Fibroblast of pulmonary artery (primary cell): Measurements from ENCODE around the gene TMEM190.

Experiments used
- DNase-seq: peaks from one replicate; pipeline ENCODE4 v3.0.0-alpha.2; 2010; ENCODE audit warnings: low read depth
- H3K4me3 ChIP-seq: replicated peaks from 2 replicates; pipeline ENCODE4 v1.5.1; 2011; ENCODE audit warnings: low read depth, mild to moderate bottlenecking, control low read depth, low read length, moderate library complexity
- TF ChIP-seq, protein P1 (sequence below): IDR thresholded peaks from 2 replicates; pipeline ENCODE4 v1.5.1; 2011; ENCODE audit warnings: mild to moderate bottlenecking, control low read depth, low read length, inconsistent platforms; ENCODE audit errors: missing control alignments

Gene TMEM190

DNA sequence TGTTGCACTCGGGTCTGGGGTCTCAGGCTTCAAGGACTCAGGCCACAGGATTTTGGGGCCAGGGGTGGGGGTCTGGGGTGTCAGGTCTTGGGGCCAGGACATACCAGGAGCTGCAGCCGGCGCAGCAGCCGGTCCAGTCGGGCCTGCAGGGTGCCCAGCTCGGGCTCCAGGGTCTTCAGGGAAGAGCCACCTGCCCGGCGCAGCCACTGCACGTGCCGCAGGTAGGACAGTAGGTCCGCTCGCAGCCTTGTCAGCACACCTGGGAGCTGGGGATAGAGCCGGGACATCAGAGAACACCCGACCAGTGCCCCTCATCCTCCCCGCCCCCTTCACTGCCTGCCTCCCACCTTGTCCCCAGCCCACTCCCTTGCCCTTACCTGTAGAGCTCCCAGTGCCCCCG lies 8.5 kb upstream of the TMEM190 start:
- no peak for DNase-seq
- TF ChIP-seq, protein P1, sequence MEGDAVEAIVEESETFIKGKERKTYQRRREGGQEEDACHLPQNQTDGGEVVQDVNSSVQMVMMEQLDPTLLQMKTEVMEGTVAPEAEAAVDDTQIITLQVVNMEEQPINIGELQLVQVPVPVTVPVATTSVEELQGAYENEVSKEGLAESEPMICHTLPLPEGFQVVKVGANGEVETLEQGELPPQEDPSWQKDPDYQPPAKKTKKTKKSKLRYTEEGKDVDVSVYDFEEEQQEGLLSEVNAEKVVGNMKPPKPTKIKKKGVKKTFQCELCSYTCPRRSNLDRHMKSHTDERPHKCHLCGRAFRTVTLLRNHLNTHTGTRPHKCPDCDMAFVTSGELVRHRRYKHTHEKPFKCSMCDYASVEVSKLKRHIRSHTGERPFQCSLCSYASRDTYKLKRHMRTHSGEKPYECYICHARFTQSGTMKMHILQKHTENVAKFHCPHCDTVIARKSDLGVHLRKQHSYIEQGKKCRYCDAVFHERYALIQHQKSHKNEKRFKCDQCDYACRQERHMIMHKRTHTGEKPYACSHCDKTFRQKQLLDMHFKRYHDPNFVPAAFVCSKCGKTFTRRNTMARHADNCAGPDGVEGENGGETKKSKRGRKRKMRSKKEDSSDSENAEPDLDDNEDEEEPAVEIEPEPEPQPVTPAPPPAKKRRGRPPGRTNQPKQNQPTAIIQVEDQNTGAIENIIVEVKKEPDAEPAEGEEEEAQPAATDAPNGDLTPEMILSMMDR = no peak
- H3K4me3 ChIP-seq = no peak overlapping the region

DNA sequence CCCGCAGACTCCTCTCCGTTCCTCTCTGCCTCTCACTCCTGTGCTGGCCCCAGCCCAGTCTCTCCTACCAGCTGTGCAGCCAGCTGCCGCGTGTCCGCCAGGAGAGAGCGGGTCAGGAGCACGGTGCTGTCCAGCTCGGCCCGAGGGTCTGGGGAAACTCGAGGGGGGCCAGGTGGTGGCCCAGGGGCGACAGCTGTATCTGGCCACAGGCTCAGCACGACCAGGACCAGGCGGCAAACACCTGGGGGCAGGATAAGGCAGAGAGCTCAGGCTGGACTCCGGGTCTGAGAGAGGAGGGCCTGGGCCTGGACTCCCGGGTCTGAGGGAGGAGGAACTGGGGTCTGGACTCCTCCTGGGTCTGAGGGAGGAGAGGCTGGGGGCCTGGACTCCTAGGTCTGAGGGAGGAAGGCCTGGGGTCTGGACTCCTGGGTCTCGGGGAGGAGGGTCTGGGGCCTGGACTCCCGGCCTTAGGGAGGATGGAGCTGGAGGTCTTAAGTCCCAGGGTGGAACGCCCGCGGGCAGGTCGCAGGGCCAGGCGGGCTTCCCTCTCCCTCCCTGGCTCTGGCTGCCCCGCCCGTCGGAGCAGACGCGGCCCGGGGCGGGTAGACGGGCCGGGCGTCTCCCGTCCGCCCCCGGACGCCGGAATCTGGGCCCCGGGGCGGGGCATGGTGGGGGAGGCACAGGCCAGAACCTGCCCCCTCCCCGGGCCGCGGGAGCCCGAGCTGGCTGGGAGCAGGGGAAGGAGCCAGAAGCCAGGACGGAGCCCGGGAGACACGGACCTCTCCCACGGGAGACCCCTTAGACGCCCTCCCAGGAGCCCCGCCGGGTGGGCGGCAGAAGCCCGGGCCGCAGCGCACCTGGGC lies 7.7 kb upstream of the TMEM190 start:
- peak overlapping the region; percentile 43 for H3K4me3 ChIP-seq
- TF ChIP-seq, protein P1 = no peak
- peak; percentile 41 for DNase-seq

DNA sequence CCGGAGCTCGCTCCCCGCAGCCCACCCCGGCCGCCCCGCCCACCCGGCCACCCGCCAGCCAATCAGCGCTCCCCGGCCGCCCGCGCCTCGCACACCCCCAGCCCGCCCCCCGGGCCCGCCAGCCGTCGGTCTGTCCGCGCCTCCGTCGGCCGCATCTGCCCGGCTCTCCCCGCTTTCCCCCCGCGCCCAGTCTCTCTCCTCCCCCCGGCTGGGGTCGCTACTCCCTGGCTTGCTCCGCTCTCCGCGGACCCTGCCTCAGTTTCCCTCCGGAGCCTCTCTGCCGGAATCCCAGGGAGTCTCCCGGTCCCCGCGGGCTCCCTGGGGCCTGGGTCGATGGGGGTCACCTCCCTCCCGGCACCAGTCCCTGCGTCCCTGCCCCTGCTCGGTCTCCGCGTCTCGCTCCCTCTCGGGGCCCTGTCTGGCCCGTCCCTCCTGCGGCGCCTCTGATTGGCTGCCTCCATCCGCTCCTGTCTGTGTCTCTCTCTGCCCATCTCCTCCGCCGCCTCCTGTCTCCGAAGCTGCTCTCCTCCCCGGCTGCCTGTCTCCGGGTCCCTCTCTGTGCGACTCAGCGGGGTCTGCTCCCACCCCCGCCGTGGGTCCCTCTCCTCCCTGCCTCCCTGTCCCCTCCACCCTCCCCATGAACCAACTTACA lies 6.8 kb upstream of the TMEM190 start:
- TF ChIP-seq, protein P1 = no peak
- DNase-seq = peak; percentile 60

DNA sequence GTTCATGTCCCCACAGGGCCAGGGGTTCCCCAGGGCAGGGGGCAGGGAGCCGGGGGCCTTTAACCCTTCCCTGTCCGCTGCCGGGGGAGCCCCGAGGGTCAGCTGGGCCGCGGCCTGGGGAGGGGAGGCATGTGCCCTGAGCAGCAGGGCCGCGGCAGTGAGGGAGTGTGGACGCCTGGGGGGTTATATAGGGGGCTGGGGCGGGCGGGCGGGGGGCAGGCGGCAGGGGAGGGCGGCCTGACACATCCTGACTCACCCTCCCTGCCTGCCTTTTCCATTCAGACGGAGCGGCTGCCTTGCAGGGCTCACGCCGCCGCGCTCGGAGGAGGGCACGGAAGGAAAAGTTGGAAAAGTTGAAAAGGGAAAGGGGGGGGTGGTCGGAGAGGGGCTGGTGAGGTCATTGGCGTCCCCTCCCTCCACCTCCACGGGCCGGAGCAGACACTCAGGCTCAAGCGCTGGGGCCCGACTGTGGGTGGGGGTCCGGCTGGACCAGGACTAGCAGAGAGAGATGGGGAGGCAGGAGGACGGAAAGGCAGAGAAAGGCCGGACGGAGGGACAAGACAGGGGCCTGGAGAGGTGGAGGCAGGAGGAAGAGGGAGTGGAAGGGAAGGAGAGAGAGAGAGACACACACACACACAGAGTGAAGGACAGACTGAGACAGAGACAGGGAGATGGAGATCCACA lies 6.2 kb upstream of the TMEM190 start, which contains the start of gene IL11:
TSS of gene IL11 (minus strand) at position 159 of the 684 bp plus-strand sequence. CDS start at position 6, 153 bp downstream.
- peak within 1 kb of the TSS; percentile 59 for H3K4me3 ChIP-seq
- DNase-seq = no peak
- TF ChIP-seq, protein P1 = no peak

More for the DNA sequence above, 6.8 kb upstream of the TMEM190 start:
- peak overlapping the region; percentile 59 for H3K4me3 ChIP-seq

DNA sequence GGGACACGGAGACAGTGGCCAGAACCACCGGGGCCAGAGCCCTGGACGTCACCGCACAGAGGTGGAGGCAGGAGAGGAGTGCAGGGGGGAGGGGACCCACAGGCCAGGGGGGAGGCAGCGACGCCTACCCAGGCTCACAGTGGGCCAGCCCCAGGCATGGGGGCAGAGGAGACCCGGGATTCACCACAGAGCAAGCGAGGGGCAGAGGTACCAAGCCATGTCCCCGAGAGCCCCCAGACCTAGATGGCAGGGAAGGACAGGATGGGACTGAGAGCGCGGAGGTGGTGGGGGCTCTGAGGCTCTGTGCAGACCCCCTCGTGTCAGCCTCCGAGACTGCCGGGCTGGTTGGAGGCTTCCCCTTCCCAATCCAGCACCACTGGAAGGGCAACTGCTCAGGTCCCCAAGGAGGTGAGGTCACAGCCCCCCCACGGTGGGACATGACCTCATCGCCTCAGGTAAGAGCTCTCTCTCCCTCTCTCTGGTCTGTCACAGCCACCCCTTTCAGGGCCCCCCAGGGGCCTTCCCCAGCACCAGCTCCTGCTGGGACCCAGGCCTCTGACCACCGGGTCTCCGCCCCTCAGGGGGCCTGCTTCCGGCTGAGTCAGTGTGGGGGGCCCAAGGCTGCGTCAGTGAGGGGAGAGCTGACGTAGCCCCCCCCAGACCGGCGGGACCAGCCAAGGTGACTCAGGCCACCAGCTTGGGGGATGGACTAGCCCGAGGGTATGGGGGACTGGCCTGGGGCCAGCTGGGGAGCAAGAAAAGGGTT lies 4.1 kb upstream of the TMEM190 start:
- TF ChIP-seq, protein P1 = no peak
- no peak overlapping the region for H3K4me3 ChIP-seq
- peak; percentile 45 for DNase-seq

DNA sequence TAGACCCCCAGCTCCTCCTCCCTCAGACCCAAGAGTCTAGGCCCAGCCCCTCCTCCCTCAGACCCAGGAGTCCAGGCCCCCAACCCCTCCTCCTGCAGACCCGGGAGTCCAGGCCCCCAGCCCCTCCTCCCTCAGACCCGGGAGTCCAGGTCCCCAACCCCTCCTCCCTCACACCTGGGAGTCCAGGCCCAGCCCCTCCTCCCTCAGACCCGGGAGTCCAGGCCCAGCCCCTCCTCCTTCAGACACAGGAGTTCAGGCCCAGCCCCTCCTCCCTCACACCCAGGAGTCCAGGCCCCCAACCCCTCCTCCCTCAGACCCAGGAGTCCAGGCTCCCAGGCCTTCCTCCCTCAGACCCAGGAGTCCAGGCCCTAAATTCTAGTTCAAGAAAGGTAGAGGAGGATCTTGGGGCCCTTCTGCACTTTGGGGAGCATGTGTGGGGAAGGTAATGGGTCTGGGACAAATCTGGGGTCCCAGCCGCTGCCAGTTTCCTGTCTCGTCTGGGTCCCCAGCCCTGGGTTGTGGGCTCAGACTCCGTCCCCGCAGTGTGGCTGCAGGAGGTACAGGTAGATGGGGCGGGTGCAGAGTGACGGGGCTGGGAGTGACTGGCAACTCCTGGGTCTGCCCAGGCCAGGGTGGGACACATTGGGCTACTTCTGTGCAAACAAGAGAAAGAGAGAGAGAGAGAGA lies 3.2 kb upstream of the TMEM190 start:
- no peak for DNase-seq
- TF ChIP-seq, protein P1 = no peak

More for the DNA sequence above, 3.2 kb upstream of the TMEM190 start:
- H3K4me3 ChIP-seq = no peak overlapping the region
